ENCODE measurements around the gene CNTNAP5.

GRCh38 chr2:124664363-124664762 lies 639.3 kb downstream of the CNTNAP5 start:
- no peak for TF ChIP-seq CTCF (conservative IDR thresholded peaks at IDR 0.05; ENCODE audit: low read depth, low read length)
- TF ChIP-seq RAD21 (IDR thresholded peaks at IDR 0.05; ENCODE audit: low read length) = no peak
- no peak for TF ChIP-seq POLR2A (IDR thresholded peaks at IDR 0.05; ENCODE audit: low read depth, low read length)
- no peak for TF ChIP-seq CHD1 (IDR thresholded peaks at IDR 0.05; ENCODE audit: low read depth, low read length)
- no peak for TF ChIP-seq CEBPB (IDR thresholded peaks at IDR 0.05; ENCODE audit: low read depth, low read length)
- no peak for TF ChIP-seq RCOR1 (IDR thresholded peaks at IDR 0.05; ENCODE audit: insufficient replicate concordance, low read length)
- no peak for TF ChIP-seq MAFK (IDR thresholded peaks at IDR 0.05; ENCODE audit: low read depth, low read length)
- TF ChIP-seq BHLHE40 (IDR thresholded peaks at IDR 0.05; ENCODE audit: low read depth, low read length) = no peak
- TF ChIP-seq MXI1 (IDR thresholded peaks at IDR 0.05; ENCODE audit: borderline replicate concordance, low read depth, low read length) = no peak

Data from IMR-90 (cell line).